GM06990 (cell line): ENCODE measurements around the gene SLC6A2.

Experiments
- DNase-seq: peaks from one replicate; pipeline ENCODE4 v3.0.0-alpha.2; 2011; ENCODE audit not compliant: insufficient read length; ENCODE audit errors: extremely low read depth
- H3K27me3 ChIP-seq: replicated peaks from 2 replicates; pipeline ENCODE4 v1.6.0; 2011; ENCODE audit warnings: low read length; ENCODE audit not compliant: control insufficient read depth, insufficient read depth
- H3K36me3 ChIP-seq: 2 replicates; pipeline ENCODE4 v1.5.1; 2011; ENCODE audit warnings: low read length; ENCODE audit not compliant: control insufficient read depth, insufficient read depth
- H3K4me3 ChIP-seq: replicated peaks from 2 replicates; pipeline ENCODE4 v1.5.1; 2011; ENCODE audit warnings: low read depth, mild to moderate bottlenecking, control low read depth, low read length
- CTCF ChIP-seq: IDR thresholded peaks from 2 replicates; pipeline ENCODE4 v1.5.1; 2011; ENCODE audit warnings: low read length, control low read depth, mild to moderate bottlenecking, inconsistent platforms; ENCODE audit not compliant: insufficient read depth, poor library complexity, severe bottlenecking

The SLC6A2 gene

GRCh38 chr16:55666012-55666411 is 10.2 kb downstream of the SLC6A2 start:
- TF ChIP-seq CTCF: no peak
- DNase-seq: no peak

GRCh38 chr16:55667753-55668152 is 12.0 kb downstream of the SLC6A2 start:
- Histone ChIP-seq H3K36me3 (no peaks in the 10 kb centered on the region), H3K27me3 (no peaks in the 10 kb centered on the region), H3K4me3 (no peak overlapping the region)
- no peak for TF ChIP-seq CTCF
- no peak for DNase-seq

More at GRCh38 chr16:55666012-55666411, 10.2 kb downstream of the SLC6A2 start:
- no peaks in the 10 kb centered on the region for H3K36me3 ChIP-seq
- no peak overlapping the region for H3K4me3 ChIP-seq
- H3K27me3 ChIP-seq: no peaks in the 10 kb centered on the region

- no peak for DNase-seq
- no peak overlapping the region for H3K4me3 ChIP-seq
- no peak for TF ChIP-seq CTCF
- H3K27me3 ChIP-seq: no peaks in the 10 kb centered on the region
- no peaks in the 10 kb centered on the region for H3K36me3 ChIP-seq
Measured at GRCh38 chr16:55668340-55669281, 12.8 kb downstream of the SLC6A2 start.

GRCh38 chr16:55671206-55671973 is 15.6 kb downstream of the SLC6A2 start:
- Histone ChIP-seq H3K4me3 (no peak overlapping the region), H3K27me3 (no peaks in the 10 kb centered on the region), H3K36me3 (no peaks in the 10 kb centered on the region)
- no peak for DNase-seq
- TF ChIP-seq CTCF: no peak

- no peak for DNase-seq
- Histone ChIP-seq H3K4me3 (no peak overlapping the region), H3K36me3 (no peaks in the 10 kb centered on the region), H3K27me3 (no peaks in the 10 kb centered on the region)
- TF ChIP-seq CTCF: no peak
Measured at GRCh38 chr16:55671974-55672280, 16.1 kb downstream of the SLC6A2 start.
